22Rv1 (cell line): ENCODE results near the gene IQCH.

Experiments
- H3K27ac ChIP-seq: fragments of 450-650 bp; 2 replicates; pipeline ENCODE4 v1.5.1; 2017
- CTCF ChIP-seq: fragments of 450-650 bp; IDR thresholded peaks from 2 replicates; pipeline ENCODE4 v1.5.1; 2017; ENCODE audit warnings: mild to moderate bottlenecking
- ZFX ChIP-seq: fragments of 450-650 bp; IDR thresholded peaks from 2 replicates; pipeline ENCODE4 v1.6.1; 2017; ENCODE audit warnings: antibody characterized with exemption, borderline replicate concordance

IQCH gene

DNA sequence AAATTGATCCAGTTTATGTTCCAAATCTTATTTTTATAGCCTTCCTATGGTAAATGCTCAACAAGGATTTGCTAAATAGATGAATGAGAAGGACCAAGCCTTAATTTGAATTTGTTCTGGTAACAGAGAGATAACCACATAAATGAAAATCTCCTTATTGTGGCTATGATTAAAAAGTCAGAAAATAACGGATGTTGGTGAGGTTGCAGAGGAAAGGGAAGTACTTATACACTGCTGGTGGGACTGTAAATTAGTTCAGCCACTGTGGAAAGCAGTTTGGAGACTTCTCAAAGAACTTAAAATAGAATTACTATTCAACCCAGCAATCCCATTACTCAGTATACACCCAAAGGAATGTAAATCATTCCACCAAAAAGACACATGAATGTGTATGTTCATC, 26.3 kb upstream of the IQCH start:
- TF ChIP-seq CTCF (no peak), ZFX (no peak)
- H3K27ac ChIP-seq, result no peak overlapping the region

GRCh38 chr15:67230504-67230903, 24.1 kb upstream of the IQCH start:
- TF ChIP-seq CTCF, result no peak
- no peak for TF ChIP-seq ZFX

DNA sequence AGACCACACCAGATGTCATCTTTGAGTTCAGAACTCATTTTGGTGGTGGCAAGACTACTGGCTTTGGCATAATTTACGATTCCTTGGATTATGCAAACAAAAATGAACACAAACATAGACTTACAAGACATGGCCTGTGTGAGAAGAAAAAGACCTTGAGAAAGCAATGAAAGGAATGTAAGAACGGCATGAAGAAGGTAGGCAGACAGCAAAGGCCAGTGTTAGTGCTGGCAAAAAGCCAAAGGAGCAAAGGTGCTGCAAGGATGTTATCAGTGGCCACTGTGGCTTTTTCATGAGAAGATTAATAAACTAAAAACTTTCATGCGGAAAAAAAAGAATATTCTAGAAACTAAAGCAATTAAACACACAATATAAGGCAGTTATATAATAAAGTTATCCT, 22.0 kb upstream of the IQCH start:
- TF ChIP-seq ZFX, result no peak
- TF ChIP-seq CTCF, result no peak
- no peak overlapping the region for H3K27ac ChIP-seq

More at GRCh38 chr15:67230504-67230903, 24.1 kb upstream of the IQCH start:
- H3K27ac ChIP-seq, result no peak overlapping the region

- TF ChIP-seq CTCF, result peak; percentile 75
- no peak for TF ChIP-seq ZFX
- H3K27ac ChIP-seq, result no peak overlapping the region
Measured at GRCh38 chr15:67240235-67241131, 14.1 kb upstream of the IQCH start.

- no peak overlapping the region for H3K27ac ChIP-seq
Measured at GRCh38 chr15:67241132-67241855, 13.3 kb upstream of the IQCH start.

DNA sequence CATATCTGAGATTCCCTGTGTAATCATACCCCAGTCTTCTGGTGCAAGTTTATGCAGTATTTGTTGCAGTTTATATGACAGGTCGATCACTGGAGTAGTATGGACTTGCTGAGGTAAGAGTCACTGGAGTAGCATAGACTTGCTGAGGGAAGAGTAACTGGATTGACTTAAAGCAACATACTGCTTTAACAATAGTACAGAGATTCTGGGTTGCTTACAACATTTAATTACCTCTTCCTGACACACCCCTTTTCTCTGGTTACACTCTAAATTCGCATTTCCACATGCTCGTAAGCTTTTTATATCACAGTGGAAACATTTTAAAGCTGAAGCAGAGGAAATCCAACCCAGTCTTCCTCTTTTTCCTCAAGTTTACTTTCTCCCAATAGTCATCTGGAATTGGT, 11.9 kb upstream of the IQCH start:
- no peak overlapping the region for H3K27ac ChIP-seq
- TF ChIP-seq ZFX (no peak), CTCF (no peak)

More at GRCh38 chr15:67241132-67241855, 13.3 kb upstream of the IQCH start:
- TF ChIP-seq ZFX (no peak), CTCF (no peak)
